ENCODE results near the gene ADAM12. TPM values are rescaled to one million over a fixed set of nuclear protein-coding genes. Genes with fewer than 3 reads are reported as not detected.

ADAM12 gene
- total and polyA plus RNA-seq, 12 donors, result 0.08 to 3.9 (median 0.53) TPM

DNA sequence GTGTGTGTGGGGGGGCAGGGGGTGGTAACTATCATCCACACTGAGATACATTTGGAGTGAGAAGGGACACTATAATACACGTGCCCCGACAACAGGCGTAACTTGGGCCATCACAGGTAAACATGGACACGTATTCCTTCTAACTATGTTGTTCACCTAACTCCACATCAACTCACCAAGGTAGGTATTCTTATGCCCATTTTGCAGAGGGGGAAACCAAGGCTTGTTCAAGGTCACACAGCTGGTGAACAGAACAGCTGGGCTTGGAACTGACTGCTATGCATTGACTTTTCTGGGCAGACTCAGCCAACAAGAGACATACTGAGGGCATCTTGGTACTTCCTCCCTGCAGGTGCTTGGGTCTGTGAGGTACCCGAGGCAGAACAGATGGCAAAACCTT lies 170.1 kb downstream of the ADAM12 start:
- 90 to 99% (median 93%) methylated on average over 5 of the region's 5 CpGs for WGBS, 4 donors
- H3K4me3 ChIP-seq, result no peak overlapping the region
- H3K27me3 ChIP-seq, result no peaks in the 10 kb centered on the region
- H3K36me3 ChIP-seq (replicated peaks in 1 of 2), result no peaks in the 10 kb centered on the region
- peaks cover 0 to 4% of the 10 kb centered on the region in 2 donors for H3K4me1 ChIP-seq (replicated peaks in 1 of 2)
- no peaks in the 10 kb centered on the region for H3K9me3 ChIP-seq (replicated peaks in 1 of 3)
- no peak for TF ChIP-seq POLR2A (IDR thresholded peaks at IDR 0.05)
- TF ChIP-seq, protein P1, sequence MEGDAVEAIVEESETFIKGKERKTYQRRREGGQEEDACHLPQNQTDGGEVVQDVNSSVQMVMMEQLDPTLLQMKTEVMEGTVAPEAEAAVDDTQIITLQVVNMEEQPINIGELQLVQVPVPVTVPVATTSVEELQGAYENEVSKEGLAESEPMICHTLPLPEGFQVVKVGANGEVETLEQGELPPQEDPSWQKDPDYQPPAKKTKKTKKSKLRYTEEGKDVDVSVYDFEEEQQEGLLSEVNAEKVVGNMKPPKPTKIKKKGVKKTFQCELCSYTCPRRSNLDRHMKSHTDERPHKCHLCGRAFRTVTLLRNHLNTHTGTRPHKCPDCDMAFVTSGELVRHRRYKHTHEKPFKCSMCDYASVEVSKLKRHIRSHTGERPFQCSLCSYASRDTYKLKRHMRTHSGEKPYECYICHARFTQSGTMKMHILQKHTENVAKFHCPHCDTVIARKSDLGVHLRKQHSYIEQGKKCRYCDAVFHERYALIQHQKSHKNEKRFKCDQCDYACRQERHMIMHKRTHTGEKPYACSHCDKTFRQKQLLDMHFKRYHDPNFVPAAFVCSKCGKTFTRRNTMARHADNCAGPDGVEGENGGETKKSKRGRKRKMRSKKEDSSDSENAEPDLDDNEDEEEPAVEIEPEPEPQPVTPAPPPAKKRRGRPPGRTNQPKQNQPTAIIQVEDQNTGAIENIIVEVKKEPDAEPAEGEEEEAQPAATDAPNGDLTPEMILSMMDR (IDR thresholded peaks at IDR 0.05), result no peak
- no peak for DNase-seq
- H3K27ac ChIP-seq, result no peak overlapping the region
- intact Hi-C loops (cut with DNase I), result no loop called here

DNA sequence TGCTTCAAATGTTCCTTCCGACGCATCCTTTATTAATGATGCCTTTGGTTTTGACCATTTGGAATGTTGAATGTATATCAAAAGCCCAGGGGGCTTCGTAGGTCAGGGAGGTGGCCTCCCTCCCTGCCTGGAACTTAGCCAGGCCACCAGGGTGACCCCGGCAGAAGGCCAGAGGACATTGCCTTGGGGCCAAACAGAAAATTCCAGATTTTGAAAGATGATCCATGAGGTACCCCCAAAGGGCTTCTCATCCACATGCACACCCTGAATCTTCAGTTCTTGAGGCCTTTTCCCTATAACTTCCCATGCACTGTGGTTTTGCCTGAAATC lies 171.7 kb downstream of the ADAM12 start:
- no peaks in the 10 kb centered on the region for H3K9me3 ChIP-seq (replicated peaks in 1 of 3)
- WGBS, 4 donors, result 51 to 62% (median 59%) methylated on average over 4 of the region's 4 CpGs
- TF ChIP-seq POLR2A (IDR thresholded peaks at IDR 0.05), result no peak
- TF ChIP-seq, protein P1 (IDR thresholded peaks at IDR 0.05), result no peak
- intact Hi-C loops (cut with DNase I), result no loop called here
- no peaks in the 10 kb centered on the region for H3K4me1 ChIP-seq (replicated peaks in 1 of 2)
- DNase-seq, result no peak
- no peak overlapping the region for H3K4me3 ChIP-seq
- H3K27ac ChIP-seq, result no peak overlapping the region
- no peaks in the 10 kb centered on the region for H3K36me3 ChIP-seq (replicated peaks in 1 of 2)
- peaks cover 4% of the 10 kb centered on the region for H3K27me3 ChIP-seq

DNA sequence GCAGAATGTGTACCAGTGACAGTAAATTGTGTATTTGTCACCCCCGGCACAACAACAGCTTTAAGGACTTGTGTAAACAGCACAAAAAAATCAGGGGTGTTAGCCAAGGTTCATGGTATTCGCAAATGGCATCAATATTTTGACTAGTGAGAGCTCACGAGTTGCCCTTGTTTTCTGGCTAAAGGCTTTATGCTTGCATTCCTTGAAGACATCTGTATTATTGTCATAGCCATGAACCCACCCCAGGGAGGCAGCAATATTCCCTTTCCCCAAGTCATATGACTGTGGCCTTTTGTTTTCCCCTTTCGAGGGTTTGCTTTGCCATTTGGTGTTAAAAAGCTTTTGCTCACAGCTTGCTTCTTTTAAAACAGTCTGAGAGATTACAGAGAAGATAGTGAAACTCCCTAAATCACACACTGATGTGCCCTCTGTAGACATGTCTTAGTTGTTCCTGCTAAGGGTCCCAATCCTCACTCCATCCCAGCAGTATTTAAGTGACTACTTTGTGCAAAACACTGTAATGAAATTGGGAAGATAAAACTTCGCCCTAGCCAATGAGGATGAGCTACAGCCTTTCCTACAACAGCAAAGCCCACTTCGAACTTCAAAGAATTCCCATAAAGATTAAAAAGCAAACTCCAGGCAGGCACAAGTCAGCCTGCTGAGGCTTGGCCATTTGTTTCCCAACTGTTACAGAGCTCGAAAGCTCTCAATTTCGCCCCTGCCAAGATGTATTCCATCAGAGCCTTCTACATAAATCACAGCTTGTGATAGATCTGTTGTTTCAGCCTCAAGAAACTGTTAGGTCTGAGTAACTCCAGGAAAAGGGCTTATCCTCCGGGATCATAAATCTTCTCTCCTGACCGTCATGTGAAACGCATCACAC lies 172.3 kb downstream of the ADAM12 start:
- no peaks in the 10 kb centered on the region for H3K9me3 ChIP-seq (replicated peaks in 1 of 3)
- intact Hi-C loops (cut with DNase I), result no loop called here
- H3K4me3 ChIP-seq, result no peak overlapping the region
- 50 to 57% (median 54%) methylated on average over 11 of the region's 11 CpGs for WGBS, 4 donors
- no peak overlapping the region for H3K27ac ChIP-seq
- no peaks in the 10 kb centered on the region for H3K36me3 ChIP-seq (replicated peaks in 1 of 2)
- no peak for DNase-seq
- no peak for TF ChIP-seq POLR2A (IDR thresholded peaks at IDR 0.05)
- TF ChIP-seq, protein P1 (IDR thresholded peaks at IDR 0.05), result no peak
- no peaks in the 10 kb centered on the region for H3K4me1 ChIP-seq (replicated peaks in 1 of 2)
- peaks cover 8% of the 10 kb centered on the region for H3K27me3 ChIP-seq

DNA sequence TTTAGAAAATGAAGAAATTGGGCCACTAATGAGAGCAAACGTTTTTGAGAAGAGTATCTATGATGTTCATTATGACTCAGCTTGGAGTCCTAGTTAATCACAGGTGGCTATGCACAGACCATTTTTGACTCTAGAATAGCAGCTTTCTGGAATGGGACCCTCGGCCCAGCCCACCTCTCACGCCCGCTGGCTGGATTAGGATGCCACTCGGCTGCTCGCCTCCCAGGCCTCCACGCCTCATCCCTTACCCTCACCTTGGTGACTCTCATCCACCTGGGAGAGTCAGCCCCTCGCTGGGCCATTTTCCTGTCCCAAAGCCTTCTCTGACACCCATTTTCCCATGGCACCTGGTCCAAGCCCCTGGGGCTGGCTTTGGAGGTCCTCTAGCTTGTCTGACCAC lies 173.6 kb downstream of the ADAM12 start:
- no peak for DNase-seq
- intact Hi-C loops (cut with DNase I), result no loop called here
- Histone ChIP-seq H3K4me3 (no peak overlapping the region), H3K36me3 (replicated peaks in 1 of 2) (no peaks in the 10 kb centered on the region), H3K9me3 (replicated peaks in 1 of 3) (no peaks in the 10 kb centered on the region), H3K27me3 (peaks cover 12% of the 10 kb centered on the region), H3K27ac (no peak overlapping the region), H3K4me1 (replicated peaks in 1 of 2) (no peaks in the 10 kb centered on the region)
- 87 to 92% (median 89%) methylated on average over 8 of the region's 8 CpGs for WGBS, 4 donors
- TF ChIP-seq POLR2A (IDR thresholded peaks at IDR 0.05), result no peak
- TF ChIP-seq, protein P1 (IDR thresholded peaks at IDR 0.05), result no peak

Data from adrenal gland (tissue), 12 donors.